ENCODE results near the gene PHACTR1.

- TF ChIP-seq USF2 (IDR thresholded peaks at IDR 0.05; ENCODE audit: low read depth, low read length) (no peak), RAD21 (IDR thresholded peaks at IDR 0.05; ENCODE audit: low read length) (no peak), POLR2A (IDR thresholded peaks at IDR 0.05; ENCODE audit: low read depth, low read length) (no peak), CHD1 (IDR thresholded peaks at IDR 0.05; ENCODE audit: low read depth, low read length) (no peak)
- TF ChIP-seq, protein P1, sequence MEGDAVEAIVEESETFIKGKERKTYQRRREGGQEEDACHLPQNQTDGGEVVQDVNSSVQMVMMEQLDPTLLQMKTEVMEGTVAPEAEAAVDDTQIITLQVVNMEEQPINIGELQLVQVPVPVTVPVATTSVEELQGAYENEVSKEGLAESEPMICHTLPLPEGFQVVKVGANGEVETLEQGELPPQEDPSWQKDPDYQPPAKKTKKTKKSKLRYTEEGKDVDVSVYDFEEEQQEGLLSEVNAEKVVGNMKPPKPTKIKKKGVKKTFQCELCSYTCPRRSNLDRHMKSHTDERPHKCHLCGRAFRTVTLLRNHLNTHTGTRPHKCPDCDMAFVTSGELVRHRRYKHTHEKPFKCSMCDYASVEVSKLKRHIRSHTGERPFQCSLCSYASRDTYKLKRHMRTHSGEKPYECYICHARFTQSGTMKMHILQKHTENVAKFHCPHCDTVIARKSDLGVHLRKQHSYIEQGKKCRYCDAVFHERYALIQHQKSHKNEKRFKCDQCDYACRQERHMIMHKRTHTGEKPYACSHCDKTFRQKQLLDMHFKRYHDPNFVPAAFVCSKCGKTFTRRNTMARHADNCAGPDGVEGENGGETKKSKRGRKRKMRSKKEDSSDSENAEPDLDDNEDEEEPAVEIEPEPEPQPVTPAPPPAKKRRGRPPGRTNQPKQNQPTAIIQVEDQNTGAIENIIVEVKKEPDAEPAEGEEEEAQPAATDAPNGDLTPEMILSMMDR (conservative IDR thresholded peaks at IDR 0.05; ENCODE audit: low read depth, low read length), result no peak
Observed at GRCh38 chr6:13066050-13066449, 349.5 kb downstream of the PHACTR1 start.
